Ishikawa (cell line): ENCODE data around the gene BAZ1B.

ENCODE experiments used
- CEBPB ChIP-seq: IDR thresholded peaks from 2 replicates; pipeline ENCODE4 v1.6.1; 2012
- CREB1 ChIP-seq: IDR thresholded peaks from 2 replicates; pipeline ENCODE4 v1.6.1; 2012; ENCODE audit warnings: low read depth
- EGR1 ChIP-seq: IDR thresholded peaks from 2 replicates; pipeline ENCODE4 v1.6.1; 2012
- EP300 ChIP-seq: IDR thresholded peaks from 2 replicates; pipeline ENCODE4 v1.6.1; 2012; ENCODE audit warnings: borderline replicate concordance
- FOXM1 ChIP-seq: IDR thresholded peaks from 2 replicates; pipeline ENCODE4 v1.6.1; 2012; ENCODE audit warnings: low read depth, borderline replicate concordance
- NFIC ChIP-seq: IDR thresholded peaks from 2 replicates; pipeline ENCODE4 v1.6.1; 2012
- RAD21 ChIP-seq: IDR thresholded peaks from 2 replicates; pipeline ENCODE4 v1.6.1; 2012; ENCODE audit warnings: low read depth
- REST ChIP-seq: IDR thresholded peaks from 2 replicates; pipeline ENCODE4 v1.6.1; 2012; ENCODE audit warnings: low read depth, mild to moderate bottlenecking
- TAF1 ChIP-seq: IDR thresholded peaks from 2 replicates; pipeline ENCODE4 v1.6.1; 2012; ENCODE audit warnings: low read depth, mild to moderate bottlenecking
- TCF12 ChIP-seq: IDR thresholded peaks from 2 replicates; pipeline ENCODE4 v1.6.1; 2012; ENCODE audit warnings: low read depth
- TEAD4 ChIP-seq: IDR thresholded peaks from 2 replicates; pipeline ENCODE4 v1.6.1; 2012
- USF1 ChIP-seq: IDR thresholded peaks from 2 replicates; pipeline ENCODE4 v1.6.1; 2012
- YY1 ChIP-seq: IDR thresholded peaks from 2 replicates; pipeline ENCODE4 v1.6.1; 2012; ENCODE audit warnings: low read depth
- ZBTB7A ChIP-seq: IDR thresholded peaks from 2 replicates; pipeline ENCODE4 v1.6.1; 2012; ENCODE audit warnings: low read depth
- TF ChIP-seq, protein P1 (sequence below): IDR thresholded peaks from 2 replicates; pipeline ENCODE4 v1.6.1; 2012

The BAZ1B gene

GRCh38 chr7:73433924-73434700 is 88.0 kb downstream of the BAZ1B start:
- no peak for TF ChIP-seq CREB1
- TF ChIP-seq, protein P1, sequence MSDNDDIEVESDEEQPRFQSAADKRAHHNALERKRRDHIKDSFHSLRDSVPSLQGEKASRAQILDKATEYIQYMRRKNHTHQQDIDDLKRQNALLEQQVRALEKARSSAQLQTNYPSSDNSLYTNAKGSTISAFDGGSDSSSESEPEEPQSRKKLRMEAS, result peak; percentile 78

DNA sequence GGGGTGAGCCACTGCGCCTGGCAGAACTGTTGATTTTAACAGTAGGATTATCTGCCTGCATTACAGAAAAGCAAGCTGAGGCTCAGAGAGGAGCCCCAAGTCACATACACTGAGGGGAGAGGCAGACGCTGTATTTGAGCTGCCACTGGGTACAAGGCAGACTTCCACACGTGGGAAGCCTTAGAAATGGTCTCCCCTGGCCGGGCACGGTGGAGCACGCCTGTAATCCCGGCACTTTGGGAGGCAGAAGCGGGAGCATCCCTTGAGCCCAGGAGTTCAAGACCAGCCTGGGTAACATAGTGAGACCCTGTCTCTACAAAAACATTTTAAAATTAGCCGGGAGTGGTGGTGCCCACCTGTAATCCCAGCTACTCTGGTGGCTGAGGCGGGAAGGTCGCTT is 89.4 kb downstream of the BAZ1B start:
- TF ChIP-seq USF1 (no peak), TCF12 (no peak), FOXM1 (no peak), TAF1 (no peak), TEAD4 (no peak), YY1 (no peak)

DNA sequence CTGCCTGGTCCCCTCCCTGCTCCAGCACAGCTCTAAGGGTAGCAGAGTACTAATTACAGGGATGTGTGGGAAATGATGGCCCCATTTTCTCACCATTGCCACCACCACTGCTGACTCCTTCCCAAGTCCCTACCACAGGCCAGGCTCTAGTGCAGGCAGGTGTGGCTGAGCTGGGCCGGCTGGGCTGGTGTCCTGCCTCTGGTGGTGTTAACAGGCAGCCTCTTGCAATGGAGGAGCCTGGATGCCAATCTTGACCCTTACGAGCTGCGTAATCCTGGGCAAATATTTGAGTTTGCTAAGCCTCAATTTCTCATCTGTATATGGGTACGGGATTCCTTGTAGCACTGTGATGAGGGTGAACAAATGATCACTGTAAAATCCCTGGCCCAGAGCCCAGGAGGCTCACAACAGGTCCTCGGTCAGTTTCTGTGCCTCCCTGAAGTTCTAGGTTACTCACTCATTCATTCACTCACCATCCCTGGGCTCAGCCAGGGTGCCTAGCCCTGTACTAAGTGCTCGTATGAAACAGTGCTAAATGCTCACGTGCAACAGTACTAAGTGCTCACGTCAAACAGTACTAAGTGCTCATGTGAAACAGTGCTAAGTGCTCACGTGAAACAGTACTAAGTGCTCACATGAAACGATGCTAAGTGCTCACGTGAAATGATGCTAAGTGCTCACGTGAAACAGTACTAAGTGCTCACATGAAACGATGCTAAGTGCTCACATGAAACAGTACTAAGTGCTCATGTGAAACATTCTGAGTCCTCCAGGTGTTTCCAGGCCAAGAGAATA is 90.9 kb downstream of the BAZ1B start:
- TF ChIP-seq REST (no peak), FOXM1 (no peak), YY1 (no peak), TAF1 (no peak), EP300 (no peak), TEAD4 (no peak)

DNA sequence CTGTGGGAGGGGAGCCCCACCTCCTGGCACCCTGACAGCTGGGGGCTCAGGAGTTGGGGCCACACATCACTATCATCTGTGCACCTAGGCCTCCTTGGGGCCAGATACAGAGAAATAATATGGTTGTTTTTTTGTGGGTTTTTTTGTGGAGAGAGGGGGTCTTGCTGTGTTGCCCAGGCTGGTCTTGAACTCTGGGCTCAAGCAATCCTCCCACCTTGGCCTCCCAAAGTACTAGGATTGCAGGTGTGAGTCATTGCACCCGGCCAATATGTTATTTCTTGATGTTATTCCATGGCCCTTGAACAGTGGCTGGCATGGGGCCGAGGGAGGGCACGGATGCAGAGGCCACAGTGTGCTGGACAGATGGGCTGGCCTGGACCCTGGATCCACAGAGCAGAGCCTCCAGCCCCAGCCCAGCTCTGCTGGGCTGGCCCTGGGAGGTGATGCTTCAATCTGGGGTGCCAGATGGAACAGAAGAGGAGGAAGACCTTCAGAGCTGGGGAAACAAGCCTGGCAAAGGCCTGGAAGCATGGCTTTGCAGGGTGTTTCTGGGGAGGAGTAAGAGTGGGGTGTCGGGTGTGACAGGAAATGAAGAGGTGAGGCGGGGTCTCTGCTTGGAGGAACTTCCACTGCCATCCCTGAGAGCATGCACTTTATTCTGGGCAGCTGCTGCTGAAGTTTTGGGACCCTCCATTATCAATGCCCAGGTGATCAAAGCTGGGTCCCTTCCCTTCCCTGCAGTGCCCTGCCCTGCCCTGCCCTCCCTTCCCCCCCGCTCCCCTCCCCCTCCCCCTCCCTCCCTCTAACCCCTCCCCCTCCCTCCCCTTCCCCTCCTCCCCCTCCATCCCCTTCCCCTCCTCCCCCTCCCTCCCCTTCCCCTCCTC is 92.2 kb downstream of the BAZ1B start:
- peak; percentile 1; the same call in 1 of the 2 replicates for TF ChIP-seq NFIC
- no peak for TF ChIP-seq TEAD4

DNA sequence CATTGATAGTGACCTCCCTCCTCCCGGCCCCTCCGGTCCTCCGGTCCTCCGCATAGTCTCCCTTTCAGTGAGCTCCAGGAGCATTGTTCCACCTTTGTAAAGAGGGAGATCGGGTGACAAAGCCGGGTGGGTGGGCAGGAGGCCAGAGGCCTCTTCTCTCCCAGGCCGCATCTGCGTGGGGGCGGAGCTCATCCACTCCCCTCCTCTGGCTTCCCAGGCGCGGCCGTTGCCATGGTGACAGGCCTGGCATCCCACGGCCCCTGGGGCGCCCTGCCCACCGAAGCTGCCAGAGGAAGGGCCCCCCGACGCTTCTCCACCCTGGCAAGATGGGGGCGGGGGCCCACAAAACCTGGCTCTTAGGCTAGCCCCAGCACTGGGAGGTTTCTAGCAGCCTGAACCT is 92.9 kb downstream of the BAZ1B start:
- TF ChIP-seq RAD21, result no peak
- TF ChIP-seq NFIC, result peak; percentile 14; the same call in 1 of the 2 replicates
- no peak for TF ChIP-seq EGR1
- no peak for TF ChIP-seq REST
- TF ChIP-seq, protein P1, result no peak
- TF ChIP-seq ZBTB7A, result no peak
- TF ChIP-seq TEAD4, result no peak

DNA sequence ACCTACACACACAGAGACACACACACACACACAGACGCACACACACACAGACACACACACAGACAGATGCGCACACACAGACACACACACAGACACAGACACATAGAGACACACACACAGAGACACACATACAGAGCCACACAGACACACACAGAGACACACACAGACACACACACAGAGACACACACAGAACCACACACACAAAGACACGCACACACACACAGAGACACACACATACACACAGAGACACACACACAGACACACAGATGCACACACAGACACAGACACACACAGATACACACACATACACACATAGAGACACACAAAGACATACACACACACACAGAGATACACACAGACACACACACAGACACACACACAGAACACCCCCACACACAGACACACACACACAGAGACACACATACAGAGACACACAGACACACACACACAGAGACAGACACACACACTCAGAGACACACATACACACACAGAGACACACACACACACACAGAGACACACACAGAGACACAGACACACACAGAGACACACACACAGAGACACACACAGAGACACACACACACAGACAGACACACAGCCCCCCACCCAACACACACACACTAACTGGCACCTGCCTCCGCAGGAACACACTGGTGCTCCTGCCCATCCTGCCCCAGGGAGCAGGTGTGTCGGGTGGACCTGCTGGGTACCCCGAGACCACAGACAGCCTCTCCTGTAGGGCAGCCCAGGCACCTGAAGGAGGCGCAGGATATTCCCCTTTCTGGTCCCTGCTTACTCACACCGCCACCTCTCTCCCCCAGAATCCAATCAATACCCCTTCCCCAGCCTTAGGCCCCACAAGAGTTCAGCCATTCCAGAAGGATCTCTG is 93.9 kb downstream of the BAZ1B start:
- TF ChIP-seq YY1 (no peak), TAF1 (no peak), TCF12 (no peak), FOXM1 (no peak), NFIC (no peak), CEBPB (no peak), EP300 (no peak), USF1 (no peak), CREB1 (no peak), RAD21 (no peak), REST (no peak), TEAD4 (no peak), EGR1 (no peak)
- TF ChIP-seq, protein P1, result no peak
